ENCODE measurements around the gene XYLB. TPM values are rescaled to one million over a fixed set of nuclear protein-coding genes. Genes with fewer than 3 reads are reported as not detected.
A peak's percentile ranks its signal among the peaks of the same experiment; 100 is the strongest.

XYLB gene
- total RNA-seq, 2 experiments from 2014 or later: 5.3 to 7.2 TPM

- no peak overlapping the region for H2AFZ ChIP-seq (ENCODE audit: low read length)
- H3K27ac ChIP-seq (ENCODE audit: low read depth, low read length, poor library complexity, severe bottlenecking): no peak overlapping the region
- H4K20me1 ChIP-seq (ENCODE audit: insufficient read depth, low read length): no peaks in the 10 kb centered on the region
- H3K36me3 ChIP-seq (ENCODE audit: insufficient read depth, low read length): no peaks in the 10 kb centered on the region
- ChIA-PET POLR2A (no interaction called here), CTCF (ENCODE audit: unreplicated experiment) (no interaction called here)
- no peak overlapping the region for H3K4me3 ChIP-seq (ENCODE audit: low read depth, low read length, poor library complexity, severe bottlenecking)
- no TSS peak for BruUV-seq (replicated peaks)
- TF ChIP-seq, protein P1, sequence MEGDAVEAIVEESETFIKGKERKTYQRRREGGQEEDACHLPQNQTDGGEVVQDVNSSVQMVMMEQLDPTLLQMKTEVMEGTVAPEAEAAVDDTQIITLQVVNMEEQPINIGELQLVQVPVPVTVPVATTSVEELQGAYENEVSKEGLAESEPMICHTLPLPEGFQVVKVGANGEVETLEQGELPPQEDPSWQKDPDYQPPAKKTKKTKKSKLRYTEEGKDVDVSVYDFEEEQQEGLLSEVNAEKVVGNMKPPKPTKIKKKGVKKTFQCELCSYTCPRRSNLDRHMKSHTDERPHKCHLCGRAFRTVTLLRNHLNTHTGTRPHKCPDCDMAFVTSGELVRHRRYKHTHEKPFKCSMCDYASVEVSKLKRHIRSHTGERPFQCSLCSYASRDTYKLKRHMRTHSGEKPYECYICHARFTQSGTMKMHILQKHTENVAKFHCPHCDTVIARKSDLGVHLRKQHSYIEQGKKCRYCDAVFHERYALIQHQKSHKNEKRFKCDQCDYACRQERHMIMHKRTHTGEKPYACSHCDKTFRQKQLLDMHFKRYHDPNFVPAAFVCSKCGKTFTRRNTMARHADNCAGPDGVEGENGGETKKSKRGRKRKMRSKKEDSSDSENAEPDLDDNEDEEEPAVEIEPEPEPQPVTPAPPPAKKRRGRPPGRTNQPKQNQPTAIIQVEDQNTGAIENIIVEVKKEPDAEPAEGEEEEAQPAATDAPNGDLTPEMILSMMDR (conservative IDR thresholded peaks at IDR 0.05; ENCODE audit: low read length): peak; percentile 82
- no peak for TF ChIP-seq EZH2phosphoT487 (IDR thresholded peaks at IDR 0.05; ENCODE audit: borderline replicate concordance, low read depth, low read length)
- DNase-seq (ENCODE audit: low spot score): peak; percentile 27
- no peaks in the 10 kb centered on the region for H3K9me3 ChIP-seq (ENCODE audit: low read length)
- intact Hi-C loops (cut with micrococcal nuclease; ENCODE audit: unreplicated experiment): loop anchor here (1.0 to 5.0 kb wide), 2 partner anchors 180 to 326 kb away; no protein-coding TSS in a partner anchor
- no peak overlapping the region for H3K4me2 ChIP-seq (ENCODE audit: low read length)
- H3K4me1 ChIP-seq (ENCODE audit: insufficient read depth, low read length, poor library complexity, severe bottlenecking): no peaks in the 10 kb centered on the region
- H3K79me2 ChIP-seq (ENCODE audit: insufficient read depth, low read depth, low read length): no peaks in the 10 kb centered on the region
- H3K9me2 ChIP-seq (ENCODE audit: insufficient read depth, low read length): no peaks in the 10 kb centered on the region
These were observed 48.5 kb upstream of the XYLB start for GRCh38 chr3:38297947-38298711.

DNA sequence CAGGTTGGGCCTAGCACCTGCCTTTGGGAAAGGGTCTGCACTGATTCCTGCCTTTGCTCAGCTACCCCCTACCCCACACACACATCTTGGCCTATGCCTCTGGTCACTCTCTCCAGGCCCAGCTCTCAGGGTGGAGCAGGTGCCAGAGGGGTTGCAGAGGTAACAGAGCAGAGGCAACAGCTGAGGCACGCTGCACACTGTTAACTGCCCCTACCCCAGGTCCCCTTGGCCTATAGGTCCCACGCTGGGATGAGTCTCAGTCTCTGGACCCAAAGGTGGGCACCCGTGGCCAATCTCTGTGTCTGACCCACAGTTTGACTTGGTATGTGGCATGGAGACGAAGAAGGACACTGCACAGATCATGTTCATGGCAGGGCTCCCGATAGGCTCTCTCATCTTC lies 39.6 kb upstream of the XYLB start:
- ChIA-PET CTCF (ENCODE audit: unreplicated experiment) (no interaction called here), POLR2A (no interaction called here)
- TF ChIP-seq, protein P1 (conservative IDR thresholded peaks at IDR 0.05; ENCODE audit: low read length): no peak
- TF ChIP-seq EZH2phosphoT487 (IDR thresholded peaks at IDR 0.05; ENCODE audit: borderline replicate concordance, low read depth, low read length): no peak
- intact Hi-C loops (cut with micrococcal nuclease; ENCODE audit: unreplicated experiment): no loop called here
- H3K9me3 ChIP-seq (ENCODE audit: low read length): no peaks in the 10 kb centered on the region
- BruUV-seq (replicated peaks): no TSS peak
- no peaks in the 10 kb centered on the region for H3K4me1 ChIP-seq (ENCODE audit: insufficient read depth, low read length, poor library complexity, severe bottlenecking)
- no peaks in the 10 kb centered on the region for H3K9me2 ChIP-seq (ENCODE audit: insufficient read depth, low read length)
- H3K36me3 ChIP-seq (ENCODE audit: insufficient read depth, low read length): no peaks in the 10 kb centered on the region
- H2AFZ ChIP-seq (ENCODE audit: low read length): no peak overlapping the region
- no peak for DNase-seq (ENCODE audit: low spot score)
- H3K4me3 ChIP-seq (ENCODE audit: low read depth, low read length, poor library complexity, severe bottlenecking): no peak overlapping the region
- H3K4me2 ChIP-seq (ENCODE audit: low read length): no peak overlapping the region
- H3K27ac ChIP-seq (ENCODE audit: low read depth, low read length, poor library complexity, severe bottlenecking): no peak overlapping the region
- no peaks in the 10 kb centered on the region for H3K79me2 ChIP-seq (ENCODE audit: insufficient read depth, low read depth, low read length)
- no peaks in the 10 kb centered on the region for H4K20me1 ChIP-seq (ENCODE audit: insufficient read depth, low read length)

DNA sequence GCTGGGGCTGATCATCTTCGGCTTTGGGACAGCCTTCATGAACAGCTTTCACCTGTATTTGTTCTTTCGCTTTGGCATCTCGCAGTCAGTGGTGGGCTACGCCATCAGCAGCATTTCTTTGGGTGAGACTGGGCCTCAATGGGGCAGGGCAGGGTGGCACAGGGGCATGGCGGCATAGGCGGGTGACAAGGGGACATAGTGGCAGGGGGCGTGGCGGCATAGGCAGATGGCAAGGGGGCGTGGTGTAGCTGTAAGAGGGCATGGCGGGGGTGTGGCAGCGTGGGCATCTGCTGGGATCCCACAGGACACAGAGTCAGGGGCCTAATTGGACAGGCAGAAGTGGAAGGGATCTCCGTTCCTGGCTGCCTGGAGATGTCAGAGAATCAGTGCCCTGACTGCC lies 39.0 kb upstream of the XYLB start:
- ChIA-PET CTCF (ENCODE audit: unreplicated experiment) (interaction anchor here (0.6 kb wide), 1 partner anchor 752 kb away, joined by 3 read pairs; no protein-coding TSS in a partner anchor), POLR2A (no interaction called here)
- TF ChIP-seq, protein P1 (conservative IDR thresholded peaks at IDR 0.05; ENCODE audit: low read length): no peak
- TF ChIP-seq EZH2phosphoT487 (IDR thresholded peaks at IDR 0.05; ENCODE audit: borderline replicate concordance, low read depth, low read length): no peak
- no peaks in the 10 kb centered on the region for H3K79me2 ChIP-seq (ENCODE audit: insufficient read depth, low read depth, low read length)
- no peaks in the 10 kb centered on the region for H3K36me3 ChIP-seq (ENCODE audit: insufficient read depth, low read length)
- intact Hi-C loops (cut with micrococcal nuclease; ENCODE audit: unreplicated experiment): no loop called here
- H2AFZ ChIP-seq (ENCODE audit: low read length): no peak overlapping the region
- BruUV-seq (replicated peaks): no TSS peak
- H4K20me1 ChIP-seq (ENCODE audit: insufficient read depth, low read length): no peaks in the 10 kb centered on the region
- H3K4me2 ChIP-seq (ENCODE audit: low read length): no peak overlapping the region
- no peaks in the 10 kb centered on the region for H3K4me1 ChIP-seq (ENCODE audit: insufficient read depth, low read length, poor library complexity, severe bottlenecking)
- H3K27ac ChIP-seq (ENCODE audit: low read depth, low read length, poor library complexity, severe bottlenecking): no peak overlapping the region
- no peak for DNase-seq (ENCODE audit: low spot score)
- no peaks in the 10 kb centered on the region for H3K9me2 ChIP-seq (ENCODE audit: insufficient read depth, low read length)
- no peaks in the 10 kb centered on the region for H3K9me3 ChIP-seq (ENCODE audit: low read length)
- no peak overlapping the region for H3K4me3 ChIP-seq (ENCODE audit: low read depth, low read length, poor library complexity, severe bottlenecking)

All from OCI-LY7 (cell line).